ENCODE results near the gene RNF145. TPM values are rescaled to one million over a fixed set of nuclear protein-coding genes. Genes with fewer than 3 reads are reported as not detected.

The RNF145 gene
- total and polyA plus RNA-seq, 12 donors, result 9.4 to 37.4 (median 22.2) TPM

- intact Hi-C loops (cut with DNase I), result no loop called here
- no peak for TF ChIP-seq CTCF (IDR thresholded peaks at IDR 0.05)
- peaks cover 0 to 71% (median 6%) of the 10 kb centered on the region in 9 donors for H3K36me3 ChIP-seq
- WGBS, 2 donors, result 98 to 99% methylated on average over 3 of the region's 3 CpGs
- ATAC-seq, result no peak
- no peaks in the 10 kb centered on the region for H3K9me3 ChIP-seq
- peaks cover 0 to 56% (median 27%) of the 10 kb centered on the region in 9 donors for H3K4me1 ChIP-seq
- H3K4me3 ChIP-seq, result no peak overlapping the region
- peak overlapping the region in 1 of 10 donors; percentile 39 for H3K27ac ChIP-seq
- no peaks in the 10 kb centered on the region for H3K27me3 ChIP-seq
- no peak for DNase-seq
Observed at GRCh38 chr5:159187719-159188118, 21.6 kb downstream of the RNF145 start.

DNA sequence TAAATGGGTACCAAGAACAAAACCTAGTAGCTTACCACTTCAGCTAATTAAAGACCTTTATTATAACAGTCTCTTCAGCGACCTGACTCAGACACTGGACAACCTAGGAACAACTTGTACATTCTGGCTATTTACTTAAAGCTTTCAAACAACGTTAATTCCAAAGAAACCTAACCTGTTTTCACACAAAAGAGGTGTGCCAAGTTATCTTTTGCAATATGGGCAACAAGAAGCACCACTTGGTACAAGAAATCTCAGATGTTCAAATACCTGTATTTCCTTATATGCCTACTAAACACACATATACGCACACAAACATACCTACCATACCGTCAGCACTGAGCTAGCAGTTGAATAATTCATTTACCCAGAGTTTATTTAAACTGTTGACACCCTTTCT lies 23.0 kb downstream of the RNF145 start:
- no peak for ATAC-seq
- Histone ChIP-seq H3K27me3 (no peaks in the 10 kb centered on the region), H3K4me3 (no peak overlapping the region), H3K9me3 (no peaks in the 10 kb centered on the region), H3K4me1 (peaks cover 0 to 65% (median 41%) of the 10 kb centered on the region in 9 donors), H3K36me3 (peaks cover 0 to 62% (median 0%) of the 10 kb centered on the region in 9 donors), H3K27ac (peak overlapping the region in 1 of 10 donors; percentile 88)
- no peak for DNase-seq
- WGBS, 2 donors, result 91 to 95% methylated on average over 4 of the region's 4 CpGs
- no peak for TF ChIP-seq CTCF (IDR thresholded peaks at IDR 0.05)
- intact Hi-C loops (cut with DNase I), result no loop called here

DNA sequence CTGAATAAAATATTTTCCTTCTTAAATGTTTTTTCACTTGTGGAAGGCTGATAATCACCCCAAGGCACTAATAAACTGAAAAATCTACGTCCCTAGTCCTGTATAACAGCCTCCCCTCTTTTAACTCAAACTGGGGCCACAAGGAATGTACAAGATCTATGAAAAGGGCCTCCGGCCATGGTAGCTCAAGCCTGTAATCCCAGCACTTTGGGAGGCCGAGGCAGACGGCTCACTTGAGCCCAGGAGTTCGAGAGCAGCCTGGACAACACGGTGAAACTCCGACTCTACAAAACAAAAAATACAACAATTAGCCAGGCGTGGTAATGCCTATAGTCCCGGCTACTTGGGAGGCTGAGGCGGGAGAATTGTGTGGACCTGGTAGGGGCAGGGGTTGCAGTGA lies 23.6 kb downstream of the RNF145 start:
- H3K9me3 ChIP-seq, result no peaks in the 10 kb centered on the region
- H3K27ac ChIP-seq, result peak overlapping the region in 1 of 10 donors; percentile 88
- 85 to 96% methylated on average over 10 of the region's 10 CpGs for WGBS, 2 donors
- TF ChIP-seq CTCF (IDR thresholded peaks at IDR 0.05), result no peak
- ATAC-seq, result no peak
- DNase-seq, result no peak
- H3K4me1 ChIP-seq, result peaks cover 0 to 71% (median 46%) of the 10 kb centered on the region in 9 donors
- no peaks in the 10 kb centered on the region for H3K27me3 ChIP-seq
- intact Hi-C loops (cut with DNase I), result no loop called here
- H3K36me3 ChIP-seq, result peaks cover 0 to 63% (median 0%) of the 10 kb centered on the region in 9 donors
- no peak overlapping the region for H3K4me3 ChIP-seq

- ATAC-seq (peak in 5 of 8 donors; percentile 23 to 51 (median 27)), DNase-seq (no peak)
- Histone ChIP-seq H3K4me1 (peaks cover 0 to 77% (median 55%) of the 10 kb centered on the region in 9 donors), H3K9me3 (no peaks in the 10 kb centered on the region), H3K4me3 (no peak overlapping the region), H3K27me3 (no peaks in the 10 kb centered on the region), H3K27ac (peak overlapping the region in 3 of 10 donors; percentile 57 to 88 (median 59)), H3K36me3 (peaks cover 0 to 61% (median 0%) of the 10 kb centered on the region in 9 donors)
- WGBS, 2 donors, result 55 to 61% methylated on average over 4 of the region's 4 CpGs
- intact Hi-C loops (cut with DNase I), result no loop called here
- no peak for TF ChIP-seq CTCF (IDR thresholded peaks at IDR 0.05)
Observed at GRCh38 chr5:159184858-159185381, 24.4 kb downstream of the RNF145 start.

Data from heart right ventricle (tissue), 16 donors.